Activated naive CD8-positive, alpha-beta T cell (primary cell): ENCODE data around the gene CAPN10.

Source experiments
- H3K27ac Mint-ChIP-seq: one replicate; pipeline ENCODE4 v1.8.0; 2021; ENCODE audit warnings: mixed read lengths
- H3K27me3 Mint-ChIP-seq: one replicate; pipeline ENCODE4 v1.8.0; 2021; ENCODE audit warnings: mixed read lengths
- H3K36me3 Mint-ChIP-seq: one replicate; pipeline ENCODE4 v1.8.0; 2021; ENCODE audit warnings: mixed read lengths
- H3K4me1 Mint-ChIP-seq: one replicate; pipeline ENCODE4 v1.8.0; 2021; ENCODE audit warnings: low read depth, mixed read lengths
- H3K4me3 Mint-ChIP-seq: one replicate; pipeline ENCODE4 v1.8.0; 2021; ENCODE audit warnings: mild to moderate bottlenecking, mixed read lengths
- H3K9me3 Mint-ChIP-seq: one replicate; pipeline ENCODE4 v1.8.0; 2021; ENCODE audit warnings: low read depth, mixed read lengths

The CAPN10 gene

DNA sequence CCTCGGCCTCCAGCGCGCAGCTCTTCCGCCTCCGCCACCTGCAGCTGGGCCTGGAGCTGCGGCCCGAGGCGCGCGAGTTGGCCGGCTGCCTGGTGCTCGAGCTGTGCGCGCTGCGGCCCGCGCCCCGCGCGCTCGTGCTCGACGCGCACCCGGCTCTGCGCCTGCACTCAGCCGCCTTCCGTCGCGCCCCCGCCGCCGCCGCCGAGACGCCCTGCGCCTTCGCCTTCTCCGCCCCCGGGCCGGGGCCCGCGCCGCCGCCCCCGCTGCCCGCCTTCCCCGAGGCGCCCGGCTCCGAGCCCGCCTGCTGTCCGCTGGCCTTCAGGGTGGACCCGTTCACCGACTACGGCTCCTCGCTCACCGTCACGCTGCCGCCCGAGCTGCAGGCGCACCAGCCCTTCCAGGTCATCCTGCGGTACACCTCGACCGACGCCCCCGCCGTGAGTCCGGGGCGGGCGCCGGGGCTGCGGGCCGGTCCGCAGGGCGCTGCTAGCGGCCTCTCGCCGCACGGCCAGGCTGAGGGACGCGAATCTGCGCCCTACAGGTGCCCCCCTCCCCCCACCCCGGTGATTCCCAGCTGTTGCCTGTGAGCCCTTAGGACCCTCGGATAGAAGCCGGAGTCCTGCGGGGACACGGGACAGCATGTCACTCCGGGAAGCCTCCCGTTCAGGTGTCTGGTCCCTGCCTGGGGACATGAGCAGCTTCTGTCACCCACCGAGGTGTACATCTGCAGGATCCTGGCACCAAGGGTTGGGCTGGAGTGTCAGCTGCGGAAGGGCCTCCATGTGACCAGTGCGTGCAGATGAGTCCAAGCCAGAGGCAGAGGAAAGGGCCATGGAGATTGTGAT is 17.6 kb upstream of the CAPN10 start:
- Mint-ChIP-seq H3K27me3 (no peaks in the 10 kb centered on the region), H3K9me3 (no peaks in the 10 kb centered on the region), H3K4me1 (peaks cover 50% of the 10 kb centered on the region), H3K27ac (peak overlapping the region; percentile 68), H3K36me3 (peaks cover 5% of the 10 kb centered on the region), H3K4me3 (peak overlapping the region; percentile 86)

DNA sequence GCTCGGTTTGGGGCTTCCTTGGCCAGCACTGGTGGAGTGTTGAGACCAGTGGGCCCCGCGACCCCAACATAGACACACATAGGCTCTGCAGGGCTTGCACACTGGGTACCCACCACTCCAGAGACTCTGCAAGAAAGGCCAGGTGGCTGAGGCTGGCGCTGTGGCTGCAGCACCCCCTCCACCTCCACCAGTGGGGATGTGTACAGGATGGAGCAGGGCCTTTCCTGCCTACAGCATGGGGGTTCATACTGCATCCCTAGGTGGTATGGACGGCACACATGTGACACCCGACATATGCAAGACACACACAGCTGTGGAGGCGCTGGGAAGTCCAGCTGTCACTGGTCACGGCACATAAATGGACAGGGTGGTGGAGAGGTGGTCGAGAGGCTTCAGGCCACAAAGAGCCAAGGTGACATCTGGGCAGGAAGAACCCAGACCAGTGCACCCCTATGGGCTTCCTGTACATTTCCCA is 17.0 kb upstream of the CAPN10 start:
- Mint-ChIP-seq H3K4me1 (peaks cover 43% of the 10 kb centered on the region), H3K27ac (peak overlapping the region; percentile 68), H3K9me3 (no peaks in the 10 kb centered on the region), H3K27me3 (no peaks in the 10 kb centered on the region), H3K4me3 (peak overlapping the region; percentile 86), H3K36me3 (peaks cover 3% of the 10 kb centered on the region)

DNA sequence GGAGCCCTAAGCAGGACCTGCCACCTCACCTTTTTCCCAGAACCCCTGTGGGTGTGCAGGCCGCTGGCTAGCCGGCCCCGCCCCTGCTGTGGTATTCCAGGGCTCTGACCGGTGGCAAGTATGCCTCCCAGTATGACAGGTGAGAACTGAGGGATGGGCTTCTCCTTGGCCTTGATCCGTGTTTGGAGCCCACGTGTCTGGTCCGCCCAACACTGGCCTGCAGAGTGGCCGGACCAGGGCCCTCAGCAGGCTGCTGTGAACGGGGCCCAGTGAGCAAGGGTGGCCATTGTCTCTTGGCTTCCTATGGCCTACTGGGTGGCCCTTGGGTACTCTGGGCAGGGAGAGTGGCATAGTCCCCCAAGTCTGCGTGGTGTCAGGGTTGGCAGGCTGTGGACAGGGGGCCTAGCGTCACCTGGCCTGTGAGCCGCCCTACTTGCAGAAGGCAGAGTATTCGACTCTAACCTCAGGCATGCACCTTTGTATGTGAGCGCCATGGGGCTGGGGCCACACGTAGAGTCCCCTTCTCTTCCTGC is 16.5 kb upstream of the CAPN10 start:
- H3K27me3 Mint-ChIP-seq, result no peaks in the 10 kb centered on the region
- no peak overlapping the region for H3K27ac Mint-ChIP-seq
- H3K9me3 Mint-ChIP-seq, result no peaks in the 10 kb centered on the region
- peak overlapping the region; percentile 86 for H3K4me3 Mint-ChIP-seq
- peaks cover 38% of the 10 kb centered on the region for H3K4me1 Mint-ChIP-seq
- H3K36me3 Mint-ChIP-seq, result no peaks in the 10 kb centered on the region

DNA sequence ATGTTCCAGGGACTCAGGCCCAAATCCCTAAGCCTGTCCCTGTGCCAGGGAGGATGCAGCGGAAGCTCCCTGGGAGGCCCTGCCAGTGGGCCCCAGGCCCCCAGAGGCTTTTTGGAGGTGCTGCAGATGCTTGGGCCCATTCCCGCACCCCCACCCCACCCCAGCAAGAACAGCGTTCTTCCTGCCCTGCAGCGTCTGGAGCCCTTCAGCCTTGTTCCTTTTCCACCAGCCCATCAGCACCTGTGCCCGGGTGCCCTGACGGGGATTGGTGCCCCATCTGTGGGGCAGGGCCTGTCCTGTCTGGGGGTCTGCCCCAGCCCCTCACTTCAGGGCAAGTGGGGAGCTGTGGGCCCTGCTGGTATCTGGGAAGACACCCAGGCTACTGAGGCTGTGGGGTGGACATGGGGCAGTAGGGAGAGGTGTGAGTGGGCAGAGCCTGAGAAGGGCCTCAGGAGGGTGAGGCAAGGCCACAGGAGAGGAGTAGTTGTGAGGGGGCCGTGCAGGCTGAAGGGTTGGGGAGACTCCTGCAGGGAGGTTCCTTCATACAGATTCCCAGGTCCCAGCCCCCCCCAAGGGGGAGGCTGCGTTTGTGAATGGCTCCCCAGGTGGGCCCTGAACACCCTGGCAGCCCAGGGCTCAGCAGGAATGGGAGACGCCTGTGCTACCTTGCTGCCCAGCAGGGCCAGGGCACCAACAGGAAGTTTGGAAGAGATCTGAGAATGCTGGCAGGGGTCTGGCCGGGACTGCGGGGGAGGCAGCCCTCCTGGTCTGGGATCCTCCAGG is 15.8 kb upstream of the CAPN10 start:
- peaks cover 32% of the 10 kb centered on the region for H3K4me1 Mint-ChIP-seq
- no peaks in the 10 kb centered on the region for H3K9me3 Mint-ChIP-seq
- H3K4me3 Mint-ChIP-seq, result peak overlapping the region; percentile 30
- H3K27ac Mint-ChIP-seq, result no peak overlapping the region
- H3K27me3 Mint-ChIP-seq, result no peaks in the 10 kb centered on the region
- H3K36me3 Mint-ChIP-seq, result no peaks in the 10 kb centered on the region

DNA sequence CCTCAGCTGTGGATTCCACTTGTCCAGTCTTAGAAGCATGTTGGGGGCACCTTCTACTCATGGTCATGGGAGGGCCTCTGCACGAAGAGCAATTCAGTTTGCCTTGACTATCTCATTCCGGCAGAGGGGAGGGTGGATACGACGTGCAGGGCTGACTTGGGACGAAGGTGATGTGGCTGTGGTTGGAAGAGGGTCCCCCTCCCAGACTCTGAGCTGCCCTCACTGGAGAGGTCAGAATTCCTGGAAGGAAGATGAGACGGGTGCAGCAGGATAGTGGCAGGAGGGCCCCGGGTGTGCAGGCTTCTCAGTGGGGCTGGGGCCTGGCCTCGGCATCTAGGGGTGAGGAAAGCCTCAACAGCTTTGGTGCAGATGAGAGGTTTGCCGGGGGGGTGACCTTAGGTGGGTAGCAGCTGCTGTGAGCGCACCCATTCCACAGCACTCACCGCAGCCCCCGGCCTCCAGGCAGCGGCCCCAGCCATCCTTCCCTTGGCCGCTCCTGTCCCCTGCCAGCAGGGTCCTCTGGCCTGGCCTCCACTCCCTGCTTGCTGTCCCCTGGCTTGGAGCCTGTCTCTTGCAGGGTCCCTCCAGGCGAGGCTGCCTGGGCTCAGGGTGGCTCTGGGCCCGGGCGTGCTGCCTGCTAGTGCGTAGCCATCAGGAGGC is 15.1 kb upstream of the CAPN10 start:
- no peaks in the 10 kb centered on the region for H3K9me3 Mint-ChIP-seq
- no peaks in the 10 kb centered on the region for H3K36me3 Mint-ChIP-seq
- H3K4me3 Mint-ChIP-seq, result no peak overlapping the region
- H3K4me1 Mint-ChIP-seq, result peaks cover 30% of the 10 kb centered on the region
- peak overlapping the region; percentile 61 for H3K27ac Mint-ChIP-seq
- H3K27me3 Mint-ChIP-seq, result no peaks in the 10 kb centered on the region

DNA sequence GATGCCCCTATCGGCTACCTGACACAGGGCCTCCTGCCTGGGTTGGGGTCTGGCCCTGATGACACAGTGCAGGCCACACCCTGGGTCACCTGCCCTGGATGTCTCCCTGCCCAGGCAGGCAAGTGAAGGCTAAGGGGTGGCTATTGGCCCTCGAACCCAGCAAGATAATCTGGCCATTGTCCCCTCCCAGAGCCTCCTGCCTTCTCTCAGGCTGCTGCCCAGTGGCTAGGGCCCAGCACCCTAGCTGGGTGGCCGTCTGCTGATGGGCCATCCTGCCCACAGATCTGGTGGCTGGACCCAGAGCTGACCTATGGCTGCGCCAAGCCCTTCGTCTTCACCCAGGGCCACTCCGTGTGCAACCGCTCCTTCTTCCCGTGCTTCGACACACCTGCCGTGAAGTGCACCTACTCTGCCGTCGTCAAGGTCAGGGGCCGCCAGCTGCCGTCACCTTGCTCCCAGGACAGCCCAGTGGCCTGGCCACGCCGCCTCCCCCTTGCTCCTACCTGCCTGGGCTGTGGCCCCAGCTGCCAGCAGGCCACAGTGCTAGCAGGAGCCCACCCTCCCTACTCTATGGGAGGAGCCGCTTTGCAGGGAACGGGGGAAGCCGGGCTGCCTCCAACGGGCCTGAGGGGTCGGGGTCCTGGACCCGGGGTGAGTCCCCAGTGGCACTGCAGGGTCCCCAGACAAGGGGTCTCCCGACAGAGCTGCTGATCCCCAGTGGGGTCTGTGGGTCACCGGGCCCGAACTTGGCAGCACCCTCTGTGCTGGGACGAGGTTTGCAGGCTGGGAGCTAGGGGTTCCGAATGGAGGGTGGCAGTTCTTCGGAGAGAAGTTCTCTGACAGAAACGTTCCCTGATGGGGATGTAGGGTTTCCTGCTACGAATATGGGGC is 14.1 kb upstream of the CAPN10 start:
- Mint-ChIP-seq H3K27me3 (no peaks in the 10 kb centered on the region), H3K4me3 (no peak overlapping the region), H3K9me3 (no peaks in the 10 kb centered on the region), H3K36me3 (no peaks in the 10 kb centered on the region), H3K27ac (no peak overlapping the region), H3K4me1 (peaks cover 24% of the 10 kb centered on the region)

DNA sequence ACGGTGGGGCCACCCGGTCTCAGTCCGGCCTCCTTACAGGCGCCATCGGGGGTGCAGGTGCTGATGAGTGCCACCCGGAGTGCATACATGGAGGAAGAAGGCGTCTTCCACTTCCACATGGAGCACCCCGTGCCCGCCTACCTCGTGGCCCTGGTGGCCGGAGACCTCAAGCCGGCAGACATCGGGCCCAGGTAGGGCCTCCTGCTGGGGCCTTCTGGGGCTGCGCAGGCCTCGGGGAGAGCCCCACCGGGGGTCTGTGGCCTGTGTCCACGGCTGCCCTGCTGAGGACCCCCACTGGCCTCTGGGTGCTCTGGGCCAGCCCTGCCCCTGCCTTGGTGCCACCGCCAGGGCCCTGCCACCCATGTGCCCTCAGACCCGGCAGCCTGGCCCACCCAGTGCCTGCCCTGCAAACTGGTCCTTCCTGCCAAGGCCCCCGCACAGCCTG is 13.4 kb upstream of the CAPN10 start:
- no peaks in the 10 kb centered on the region for H3K9me3 Mint-ChIP-seq
- H3K4me3 Mint-ChIP-seq, result no peak overlapping the region
- no peaks in the 10 kb centered on the region for H3K27me3 Mint-ChIP-seq
- H3K36me3 Mint-ChIP-seq, result no peaks in the 10 kb centered on the region
- H3K27ac Mint-ChIP-seq, result no peak overlapping the region
- peaks cover 21% of the 10 kb centered on the region for H3K4me1 Mint-ChIP-seq

DNA sequence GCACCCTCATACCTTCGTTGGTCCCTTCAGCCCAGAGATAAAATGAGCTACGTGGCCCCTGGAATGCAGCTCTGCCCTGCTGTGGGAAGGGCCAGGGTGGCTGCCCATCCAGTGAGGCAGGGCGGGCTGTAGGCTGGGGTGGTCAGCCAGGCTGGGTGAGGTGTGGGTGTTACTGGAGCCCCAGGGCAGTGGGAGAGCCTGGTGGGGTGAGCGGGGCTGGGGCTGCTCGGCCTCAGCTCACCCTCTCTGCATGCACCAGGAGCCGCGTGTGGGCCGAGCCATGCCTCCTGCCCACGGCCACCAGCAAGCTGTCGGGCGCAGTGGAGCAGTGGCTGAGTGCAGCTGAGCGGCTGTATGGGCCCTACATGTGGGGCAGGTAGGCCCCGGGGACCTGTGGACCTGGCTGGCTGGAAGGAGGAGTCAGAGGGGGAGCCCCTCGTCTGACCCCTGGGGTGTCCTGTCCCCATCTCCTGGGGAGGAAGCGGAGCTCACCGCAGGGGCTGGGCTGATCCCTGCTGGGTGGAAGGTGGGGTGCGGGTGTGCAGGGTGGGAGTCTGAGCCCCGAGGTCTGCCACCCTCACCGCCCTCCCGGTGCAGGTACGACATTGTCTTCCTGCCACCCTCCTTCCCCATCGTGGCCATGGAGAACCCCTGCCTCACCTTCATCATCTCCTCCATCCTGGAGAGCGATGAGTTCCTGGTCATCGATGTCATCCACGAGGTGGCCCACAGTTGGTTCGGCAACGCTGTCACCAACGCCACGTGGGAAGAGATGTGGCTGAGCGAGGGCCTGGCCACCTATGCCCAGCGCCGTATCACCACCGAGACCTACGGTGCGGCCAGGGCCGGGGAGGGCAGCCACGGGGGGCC is 12.8 kb upstream of the CAPN10 start:
- no peaks in the 10 kb centered on the region for H3K9me3 Mint-ChIP-seq
- no peaks in the 10 kb centered on the region for H3K36me3 Mint-ChIP-seq
- no peaks in the 10 kb centered on the region for H3K27me3 Mint-ChIP-seq
- no peak overlapping the region for H3K4me3 Mint-ChIP-seq
- H3K27ac Mint-ChIP-seq, result no peak overlapping the region
- peaks cover 23% of the 10 kb centered on the region for H3K4me1 Mint-ChIP-seq

DNA sequence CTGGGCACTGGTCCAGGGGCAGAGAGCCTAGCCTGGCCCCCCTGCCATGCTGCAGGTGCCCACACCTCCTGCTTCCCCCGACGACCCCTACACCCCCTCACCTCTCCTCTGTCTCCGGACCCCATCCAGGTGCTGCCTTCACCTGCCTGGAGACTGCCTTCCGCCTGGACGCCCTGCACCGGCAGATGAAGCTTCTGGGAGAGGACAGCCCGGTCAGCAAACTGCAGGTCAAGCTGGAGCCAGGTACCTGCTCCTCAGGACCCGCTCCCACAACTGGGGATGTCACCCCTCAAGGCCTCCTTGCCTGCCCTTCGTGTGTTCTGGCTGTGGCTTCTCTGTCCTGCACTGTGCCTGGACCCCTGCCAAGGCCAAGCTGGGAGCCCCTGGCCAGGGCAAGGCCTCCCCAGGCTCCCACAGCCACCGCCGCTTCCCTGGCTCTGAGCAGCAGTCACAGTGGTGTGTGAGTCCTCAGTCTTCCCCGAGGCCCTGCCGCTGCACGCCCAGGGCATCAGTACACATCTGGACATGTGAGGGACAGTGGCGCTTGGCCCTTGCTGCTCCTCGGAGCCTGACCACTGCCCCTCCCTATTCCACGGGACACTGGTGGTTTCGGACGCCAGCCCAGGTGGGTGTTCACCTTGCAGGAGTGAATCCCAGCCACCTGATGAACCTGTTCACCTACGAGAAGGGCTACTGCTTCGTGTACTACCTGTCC is 12.0 kb upstream of the CAPN10 start:
- H3K27ac Mint-ChIP-seq, result no peak overlapping the region

DNA sequence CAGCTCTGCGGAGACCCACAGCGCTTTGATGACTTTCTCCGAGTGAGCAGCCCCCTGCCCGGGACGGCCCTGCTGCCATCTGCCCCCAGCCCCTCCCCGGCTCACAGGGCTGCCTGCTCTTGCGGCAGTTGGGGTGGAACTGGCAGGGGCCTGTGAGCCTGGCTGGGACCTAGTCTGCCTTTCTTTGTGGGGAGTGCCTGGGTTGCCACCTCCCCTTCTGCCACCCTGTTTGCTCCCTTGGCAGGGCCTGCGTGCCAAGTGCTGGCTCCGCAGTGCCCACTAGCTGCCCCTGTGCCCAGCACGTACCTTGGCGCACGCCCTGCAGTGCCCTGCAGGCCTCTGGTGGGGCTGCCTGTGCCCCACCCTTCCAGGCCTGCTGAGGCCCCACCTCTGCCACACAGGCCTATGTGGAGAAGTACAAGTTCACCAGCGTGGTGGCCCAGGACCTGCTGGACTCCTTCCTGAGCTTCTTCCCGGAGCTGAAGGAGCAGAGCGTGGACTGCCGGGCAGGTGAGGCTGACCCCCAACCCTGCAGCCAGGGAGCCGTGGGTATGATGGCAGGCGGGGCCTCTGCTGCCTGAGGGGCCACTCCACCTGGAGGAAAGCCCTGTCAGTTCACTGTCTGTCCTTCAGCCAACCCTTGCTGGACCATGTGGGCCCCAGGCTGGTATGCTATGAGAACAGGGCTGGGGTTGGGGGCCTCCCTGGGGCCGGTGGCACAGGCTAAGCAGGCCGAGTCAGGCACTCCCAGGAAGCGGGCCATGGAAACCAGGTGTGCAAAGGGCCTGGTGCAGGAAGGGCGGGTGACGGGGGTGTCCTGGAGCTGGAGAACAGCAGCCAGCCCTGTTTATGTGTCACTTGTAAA is 11.2 kb upstream of the CAPN10 start:
- Mint-ChIP-seq H3K4me3 (no peak overlapping the region), H3K36me3 (no peaks in the 10 kb centered on the region), H3K9me3 (no peaks in the 10 kb centered on the region), H3K27me3 (no peaks in the 10 kb centered on the region), H3K27ac (no peak overlapping the region), H3K4me1 (peaks cover 27% of the 10 kb centered on the region)

More for the DNA sequence above, 12.0 kb upstream of the CAPN10 start:
- H3K27me3 Mint-ChIP-seq, result no peaks in the 10 kb centered on the region
- H3K36me3 Mint-ChIP-seq, result no peaks in the 10 kb centered on the region
- H3K4me3 Mint-ChIP-seq, result no peak overlapping the region
- H3K4me1 Mint-ChIP-seq, result peaks cover 26% of the 10 kb centered on the region
- no peaks in the 10 kb centered on the region for H3K9me3 Mint-ChIP-seq

DNA sequence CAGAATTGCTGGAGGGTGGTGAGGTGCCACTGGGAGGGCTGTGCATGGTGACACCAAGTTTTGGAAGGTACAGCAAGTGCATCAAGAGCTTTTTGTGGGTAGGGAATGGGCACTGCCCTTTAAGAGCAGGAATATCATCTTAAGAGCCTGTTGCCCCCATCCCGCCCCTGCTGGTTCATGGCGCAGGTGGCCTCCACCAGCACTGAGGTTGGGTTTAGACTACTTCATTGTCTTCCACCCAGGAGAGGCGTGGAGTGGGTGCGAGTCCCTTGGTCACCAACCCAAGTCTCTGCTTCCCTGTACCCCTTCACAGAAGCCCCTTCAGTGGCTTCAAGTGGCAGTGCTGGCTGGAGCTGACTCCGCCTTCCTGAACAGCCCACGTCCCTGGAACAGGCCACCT is 10.5 kb upstream of the CAPN10 start:
- Mint-ChIP-seq H3K27me3 (no peaks in the 10 kb centered on the region), H3K9me3 (no peaks in the 10 kb centered on the region), H3K4me1 (peaks cover 25% of the 10 kb centered on the region), H3K4me3 (no peak overlapping the region), H3K36me3 (peaks cover 2% of the 10 kb centered on the region), H3K27ac (no peak overlapping the region)
